Stimulated activated CD8-positive, alpha-beta memory T cell treated with anti-CD3 and anti-CD28 coated beads, Interleukin-2, amount 100 ng/mL, for 48 hours (primary cell): ENCODE data around the gene LARGE1.

Experiments used
- DNase-seq, 2 donors: peaks; one replicate each; pipeline ENCODE4 v3.0.0-alpha.2; 2020; ENCODE audit warnings: low read depth in 2 of 2

LARGE1 gene

DNA sequence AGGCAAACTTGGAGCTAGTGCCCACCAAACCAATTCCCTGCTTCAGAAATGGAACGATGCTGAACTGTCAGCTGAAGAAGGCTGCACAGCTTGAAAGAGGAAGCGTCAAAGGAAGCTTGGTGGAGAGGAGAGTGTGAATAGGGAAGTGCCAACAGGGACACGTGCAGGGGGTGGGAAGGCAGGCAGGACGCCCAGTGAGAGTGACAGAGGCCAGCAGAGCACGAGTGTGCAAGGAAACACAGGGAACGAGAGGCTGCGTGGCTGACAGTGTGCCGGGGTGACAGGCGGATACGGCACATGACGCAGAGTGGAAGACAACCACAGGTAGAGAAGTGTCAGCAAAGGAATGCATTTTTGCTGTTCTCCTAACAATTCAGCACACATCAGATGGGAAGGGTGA lies 196.4 kb downstream of the LARGE1 start:
- no peak for DNase-seq

- DNase-seq: no peak
These were observed 197.5 kb downstream of the LARGE1 start for GRCh38 chr22:33722816-33723215.

DNA sequence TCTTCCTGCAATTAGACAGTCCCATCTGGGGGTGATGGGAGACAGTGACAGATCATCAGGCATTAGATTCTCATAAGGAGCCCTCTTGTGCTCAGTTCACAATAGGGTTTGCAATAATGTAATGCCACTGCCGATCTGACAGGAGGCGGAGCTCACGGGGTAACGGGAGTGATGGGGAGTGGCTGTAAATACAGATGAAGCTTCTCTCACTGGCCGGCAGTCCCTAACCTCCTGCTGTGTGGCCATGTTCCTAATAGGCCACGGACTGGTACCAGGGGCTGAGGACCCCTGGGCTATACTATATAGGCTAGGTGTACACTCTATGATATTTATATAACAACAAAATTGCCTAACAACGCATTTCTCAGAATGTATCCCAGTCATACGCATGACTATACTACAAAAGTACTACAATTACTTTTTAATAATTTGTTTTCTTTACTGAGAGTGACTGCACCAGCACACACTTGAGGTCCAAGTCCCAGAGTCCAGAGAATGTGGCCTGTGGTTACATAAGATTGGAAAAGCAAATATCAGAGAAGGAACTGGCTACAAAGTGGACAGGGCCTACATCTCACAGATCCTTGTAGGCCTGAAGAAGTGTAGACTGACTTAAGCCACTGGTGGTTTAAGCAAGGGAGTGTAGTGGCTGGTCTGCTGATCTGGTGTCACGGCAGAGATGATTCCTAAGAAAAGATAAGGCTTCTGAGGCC lies 200.0 kb downstream of the LARGE1 start:
- no peak for DNase-seq

GRCh38 chr22:33717694-33718396 lies 202.4 kb downstream of the LARGE1 start:
- no peak for DNase-seq

- DNase-seq: no peak
These were observed 204.9 kb downstream of the LARGE1 start for GRCh38 chr22:33715237-33715985.

- no peak for DNase-seq
These were observed 209.9 kb downstream of the LARGE1 start for GRCh38 chr22:33710326-33710725.

GRCh38 chr22:33707581-33707980 lies 212.7 kb downstream of the LARGE1 start:
- no peak for DNase-seq

- no peak for DNase-seq
These were observed 214.2 kb downstream of the LARGE1 start for GRCh38 chr22:33706100-33706499.

DNA sequence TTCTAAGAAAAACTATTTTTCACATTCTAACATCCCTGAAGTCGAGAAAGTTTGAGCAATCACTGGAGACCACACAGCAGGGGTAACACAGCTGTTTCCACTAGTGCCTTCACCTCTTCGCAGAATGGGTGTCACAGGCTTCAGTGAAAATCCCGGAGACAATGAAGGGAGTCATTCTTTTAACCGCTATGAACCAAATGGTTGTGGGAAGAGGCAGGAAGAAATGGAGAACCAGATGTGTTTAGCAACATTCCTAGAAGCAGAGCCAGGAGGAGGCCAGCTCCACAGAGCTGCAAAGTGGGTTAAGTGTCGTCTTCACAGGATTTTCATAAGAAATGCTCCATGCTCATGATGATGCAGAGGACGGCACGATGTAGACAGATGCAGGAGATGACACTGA lies 221.1 kb downstream of the LARGE1 start:
- DNase-seq: no peak

- no peak for DNase-seq
These were observed 222.6 kb downstream of the LARGE1 start for GRCh38 chr22:33697640-33698039.

DNA sequence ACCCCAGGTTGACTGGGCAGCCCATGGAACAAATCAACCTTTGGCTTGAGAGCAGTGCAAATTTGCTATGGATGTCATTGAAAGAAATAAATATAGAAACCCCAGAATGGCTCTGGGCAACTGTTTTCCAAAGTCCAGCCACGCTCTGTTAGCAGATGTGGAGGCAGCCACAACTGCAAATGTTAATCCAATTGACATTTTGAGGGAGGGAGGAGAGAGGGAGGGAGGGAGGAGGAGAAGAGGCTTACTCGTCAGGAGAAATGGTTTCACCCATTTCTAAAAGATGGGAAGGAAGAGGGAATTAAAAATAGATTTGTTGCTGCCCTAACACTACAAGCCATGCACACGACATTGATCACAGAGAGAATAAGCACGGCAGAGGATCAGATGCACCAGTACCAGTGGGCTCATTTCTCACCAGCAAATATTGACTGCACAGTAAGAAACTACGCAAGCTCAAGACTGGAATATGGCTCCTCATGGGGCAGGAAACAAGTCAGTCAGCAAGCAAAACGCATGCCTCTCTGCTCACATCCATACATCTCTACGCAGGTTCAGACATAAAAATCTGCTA lies 229.1 kb downstream of the LARGE1 start:
- DNase-seq: no peak

DNA sequence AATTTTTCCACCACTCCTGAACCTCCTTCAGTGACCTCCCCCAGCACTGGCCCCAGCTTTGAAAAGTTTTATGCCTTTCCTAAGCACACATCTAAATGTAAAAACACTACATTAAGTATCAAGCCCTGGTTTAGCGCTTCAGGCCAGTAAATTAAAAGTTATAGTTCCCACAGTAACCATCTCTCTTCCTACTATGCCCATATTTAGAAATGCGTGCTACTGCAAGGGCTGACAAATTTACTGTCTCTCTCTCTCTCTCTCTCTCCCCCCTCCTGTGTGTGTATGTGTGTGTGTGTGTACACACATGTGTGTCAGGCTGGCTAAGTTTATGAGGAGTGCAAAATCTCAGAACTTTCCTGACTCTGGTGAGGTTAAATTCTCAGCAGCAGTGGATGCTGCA lies 231.4 kb downstream of the LARGE1 start:
- DNase-seq: no peak

- DNase-seq: no peak
These were observed 232.8 kb downstream of the LARGE1 start for GRCh38 chr22:33687464-33687863.

DNA sequence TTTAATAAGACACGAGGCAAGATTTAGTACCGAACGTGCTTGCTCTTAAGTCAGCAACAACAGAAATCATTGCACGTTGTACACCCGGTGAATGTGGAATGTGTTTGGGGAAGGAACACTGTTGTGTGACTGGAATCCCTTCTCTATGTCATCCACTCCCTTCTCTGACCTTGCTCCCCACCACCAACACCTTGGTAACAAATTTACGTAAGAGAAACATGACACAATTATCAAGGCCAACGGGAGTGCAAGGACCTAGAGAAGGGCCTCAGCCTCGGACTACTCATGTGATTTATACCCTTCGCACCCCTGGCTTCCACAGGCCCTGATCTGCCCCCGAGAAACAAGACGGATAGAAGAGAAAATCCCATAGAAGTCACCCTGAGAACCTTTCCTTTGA lies 236.2 kb downstream of the LARGE1 start:
- DNase-seq: no peak

GRCh38 chr22:33682927-33683326 lies 237.3 kb downstream of the LARGE1 start:
- DNase-seq: no peak

- no peak for DNase-seq
These were observed 239.6 kb downstream of the LARGE1 start for GRCh38 chr22:33680632-33681031.

DNA sequence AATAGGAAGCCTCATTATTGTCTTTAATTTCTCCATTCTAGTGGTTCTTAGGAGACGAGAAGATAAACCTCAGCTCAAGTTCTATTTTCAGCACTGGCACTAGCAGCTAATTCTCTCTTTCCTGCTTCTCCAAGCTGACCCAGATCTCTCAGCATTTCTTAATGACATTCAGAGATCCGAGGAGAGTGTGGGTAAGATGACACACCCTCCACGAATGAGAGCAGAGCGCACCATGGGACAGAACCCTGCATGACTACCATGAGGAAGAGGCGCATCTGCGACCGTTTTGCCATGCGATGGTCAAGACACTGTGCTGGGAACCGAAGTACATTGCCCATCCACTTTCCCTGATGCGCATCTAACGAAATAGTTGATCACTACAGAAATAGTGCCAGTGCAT lies 241.8 kb downstream of the LARGE1 start:
- no peak for DNase-seq

DNA sequence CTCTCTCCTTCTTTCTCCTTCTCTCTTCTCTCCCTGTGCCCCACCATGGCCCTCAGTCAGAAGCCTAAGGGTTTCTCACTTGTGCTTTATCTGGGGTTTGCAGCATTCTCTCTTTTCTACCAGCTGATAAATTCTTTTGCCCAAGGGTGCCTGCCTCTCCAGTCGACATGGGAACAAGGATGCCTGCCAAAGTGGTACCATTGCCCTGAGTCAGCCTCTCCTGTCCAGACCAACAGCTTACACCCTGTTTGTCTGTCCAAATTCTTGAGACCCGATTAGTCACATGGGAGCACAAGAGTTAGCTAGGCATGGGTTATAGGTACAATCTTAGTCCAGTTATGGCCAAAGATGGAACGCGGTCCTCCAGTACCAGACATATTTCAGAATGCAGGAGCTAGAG lies 242.7 kb downstream of the LARGE1 start:
- DNase-seq: no peak

DNA sequence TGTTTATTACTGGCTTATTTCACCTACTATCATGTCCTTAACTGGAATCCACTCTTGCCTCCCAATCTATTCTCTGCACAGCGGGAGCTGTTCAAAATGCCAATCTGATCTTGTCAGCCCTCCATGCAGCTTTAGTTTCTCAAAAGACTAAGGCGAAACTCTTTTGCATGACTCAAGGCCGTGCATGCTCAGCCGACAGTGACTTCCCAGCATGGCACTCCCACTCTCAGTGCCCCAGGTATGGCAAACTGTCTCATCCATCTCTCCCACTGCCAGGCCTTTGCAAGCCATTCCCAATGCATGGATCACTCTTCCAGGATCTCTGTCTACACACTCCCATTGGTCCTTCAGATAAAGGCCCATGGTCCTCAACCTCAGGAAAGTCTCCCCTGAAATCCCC lies 245.9 kb downstream of the LARGE1 start:
- no peak for DNase-seq

DNA sequence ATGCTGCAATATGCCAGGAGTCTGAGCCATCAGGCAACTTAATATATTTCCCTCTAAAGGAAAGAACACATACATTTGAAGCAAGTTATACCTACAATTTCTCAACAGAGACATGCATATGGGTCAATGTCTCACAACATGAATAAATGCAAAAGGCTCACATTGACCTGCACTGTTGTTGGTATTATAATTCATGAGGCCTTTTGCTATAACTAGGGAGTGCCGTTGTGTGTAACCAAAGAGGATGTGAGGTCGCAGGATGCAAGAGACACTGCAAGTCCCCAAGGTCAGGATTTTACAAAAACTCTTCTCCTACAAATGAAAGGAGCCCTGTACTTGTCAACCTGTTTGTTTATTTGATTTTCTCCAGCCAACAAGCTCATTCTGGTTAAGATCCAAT lies 250.5 kb downstream of the LARGE1 start:
- DNase-seq: no peak

DNA sequence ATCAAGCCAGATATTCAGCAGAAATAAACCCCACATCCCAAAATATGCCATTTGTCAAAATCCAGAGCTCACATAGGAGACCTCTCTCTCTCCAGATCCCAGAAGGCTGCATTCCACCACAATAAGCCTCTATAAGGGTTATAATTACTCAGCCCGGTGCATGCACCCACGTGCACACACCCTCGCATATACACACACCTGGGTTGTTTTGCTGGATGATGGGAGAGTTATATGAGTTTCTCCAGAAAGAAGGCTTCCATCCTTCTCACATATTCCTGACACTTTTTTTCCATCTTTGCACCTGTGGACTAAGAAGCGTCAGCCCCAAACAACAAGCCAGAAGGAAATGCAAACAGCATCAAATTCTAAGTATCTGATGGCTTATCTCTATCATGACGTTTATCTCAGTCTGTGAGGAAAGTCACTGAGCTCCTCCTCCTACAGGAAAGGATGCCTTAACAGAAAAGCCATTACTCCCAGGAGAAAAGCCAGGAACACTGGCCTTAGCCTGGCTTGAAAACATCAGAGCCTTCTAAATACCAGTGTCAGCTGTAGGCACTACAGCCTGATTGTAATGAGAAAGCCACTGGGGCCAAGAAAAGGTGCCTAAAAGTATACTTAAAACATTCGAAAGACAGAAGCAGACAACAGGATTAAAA lies 253.2 kb downstream of the LARGE1 start:
- no peak for DNase-seq
